ENCODE results near the gene DDAH1. TPM values are rescaled to one million over a fixed set of nuclear protein-coding genes. Genes with fewer than 3 reads are reported as not detected.

The DDAH1 gene
- total and polyA plus RNA-seq, 2 of the 4 experiments (the other 2 are of a cell fraction), result 78.0 to 94.5 TPM

GRCh38 chr1:85359874-85360721 is 104.9 kb downstream of the DDAH1 start:
- no TSS peak for BruUV-seq (replicated peaks)
- Histone ChIP-seq H3K23ac (ENCODE audit: low read depth, low read length) (peak overlapping the region; percentile 74; the same call in 1 of the 2 replicates), H3K36me3 (ENCODE audit: control insufficient read depth, insufficient read depth, low read length) (peaks cover 3% of the 10 kb centered on the region; the same call in 1 of the 2 replicates), H3K9me3 (ENCODE audit: control insufficient read depth, insufficient read depth, low read length) (no peaks in the 10 kb centered on the region), H4K91ac (ENCODE audit: insufficient read depth, low read depth, low read length) (no peak overlapping the region), H3K9me1 (ENCODE audit: insufficient read depth, low read length) (peaks cover 13% of the 10 kb centered on the region), H2BK120ac (ENCODE audit: low read depth, low read length) (peak overlapping the region; percentile 40; the same call in 1 of the 2 replicates), H3K4ac (ENCODE audit: low read depth, low read length) (peak overlapping the region; percentile 42; the same call in 1 of the 2 replicates), H4K8ac (ENCODE audit: low read depth in 2 of 2, low read length in 2 of 2) (peak overlapping the region in 1 of 2 experiments; percentile 69; a peak in 2 of 4 replicates), H3K79me1 (ENCODE audit: low read depth in 1 of 2, low read length in 2 of 2) (peaks cover 25 to 63% of the 10 kb centered on the region in 2 experiments), H4K20me1 (ENCODE audit: insufficient read depth, low read length) (no peaks in the 10 kb centered on the region), H4K5ac (ENCODE audit: low read depth, low read length) (peak overlapping the region; percentile 41; the same call in 1 of the 2 replicates), H3K27me3 (ENCODE audit: control insufficient read depth, insufficient read depth, low read length) (no peaks in the 10 kb centered on the region), H3K9ac (ENCODE audit: low read depth, low read length) (no peak overlapping the region; the same call in 1 of the 2 replicates), H2AFZ (replicated peaks; ENCODE audit: low read length, poor library complexity) (no peak overlapping the region), H3K27ac (ENCODE audit: insufficient read depth, low read length) (peak overlapping the region; percentile 19; the same call in 1 of the 2 replicates), H2AK5ac (ENCODE audit: low read depth, low read length) (peak overlapping the region; percentile 36; the same call in 1 of the 2 replicates), H3K4me3 (ENCODE audit: insufficient read depth, low read depth, low read length) (no peak overlapping the region), H3K14ac (replicated peaks; ENCODE audit: low read depth, low read length) (peak overlapping the region; percentile 48), H3K18ac (ENCODE audit: low read depth, low read length) (peak overlapping the region; percentile 79; the same call in 1 of the 2 replicates), H3K4me1 (ENCODE audit: control insufficient read depth, insufficient read depth, low read length) (peaks cover 16% of the 10 kb centered on the region), H3K56ac (ENCODE audit: extremely low read depth, insufficient read depth, low read length) (no peak overlapping the region), H2BK15ac (ENCODE audit: low read depth, low read length) (0 out of 3 replicates have a peak overlapping the region, but pooled peaks have one; percentile 50), H2BK20ac (ENCODE audit: low read depth, low read length) (peak overlapping the region; percentile 73), H3K4me2 (ENCODE audit: low read depth, low read length) (peak overlapping the region; percentile 44), H2AK9ac (replicated peaks; ENCODE audit: low read depth, low read length, poor library complexity) (no peak overlapping the region), H2BK5ac (ENCODE audit: low read depth, low read length, poor library complexity, severe bottlenecking) (peak overlapping the region; percentile 97)
- CTCF ChIA-PET, result interaction anchor here (1.2 kb wide), 1 partner anchor 8 kb away, joined by 7 read pairs; no protein-coding TSS in a partner anchor
- in situ Hi-C loops (cut with MboI; ENCODE audit: low sequenced_read_pairs) (no loop called here), dilution Hi-C loops (cut with HindIII; ENCODE audit: low sequenced_read_pairs, unreplicated experiment) (no loop called here), intact Hi-C loops (cut with micrococcal nuclease) (loop anchor here (5.0 kb wide), 1 partner anchor 102 kb away; no protein-coding TSS in a partner anchor)
- DNase-seq (peak; percentile 54), ATAC-seq (ENCODE audit: low read depth) (peak; percentile 37)
- WGBS, 2 experiments (ENCODE audit: extremely low coverage in 2 of 2, insufficient read length in 1 of 2), result no CpG with 5 or more reads among the region's 1 CpG
- POLR2A ChIA-PET (ENCODE audit: unreplicated experiment), result no interaction called here
- TF ChIP-seq NFE2L2 (IDR thresholded peaks at IDR 0.05; ENCODE audit: low read depth, low read length) (no peak), CEBPB (IDR thresholded peaks at IDR 0.05; ENCODE audit: low read depth, low read length) (peak; percentile 87)
